ENCODE data around the gene FSCN2.

DNA sequence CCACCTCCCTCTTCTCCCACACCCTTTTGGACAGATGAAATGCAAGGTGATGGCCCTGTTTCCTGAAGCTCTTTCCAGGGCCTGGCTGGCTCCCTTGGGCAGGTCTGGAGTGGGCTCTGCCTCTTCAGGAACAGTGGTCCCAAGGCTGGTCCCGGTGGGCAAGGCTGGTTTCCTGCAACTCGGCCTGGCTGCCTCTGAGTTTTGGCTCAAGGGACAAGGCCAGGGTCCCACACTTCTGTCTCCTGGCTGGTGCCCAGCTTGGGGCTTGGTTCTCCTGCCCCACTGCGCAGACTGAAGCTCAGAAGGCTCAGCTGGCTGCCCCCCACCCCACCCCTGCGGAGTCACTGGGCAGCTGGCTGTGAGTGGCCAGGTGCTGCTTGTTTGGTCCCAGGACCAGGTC, 11.7 kb upstream of the FSCN2 start:
- TF ChIP-seq, protein P1, sequence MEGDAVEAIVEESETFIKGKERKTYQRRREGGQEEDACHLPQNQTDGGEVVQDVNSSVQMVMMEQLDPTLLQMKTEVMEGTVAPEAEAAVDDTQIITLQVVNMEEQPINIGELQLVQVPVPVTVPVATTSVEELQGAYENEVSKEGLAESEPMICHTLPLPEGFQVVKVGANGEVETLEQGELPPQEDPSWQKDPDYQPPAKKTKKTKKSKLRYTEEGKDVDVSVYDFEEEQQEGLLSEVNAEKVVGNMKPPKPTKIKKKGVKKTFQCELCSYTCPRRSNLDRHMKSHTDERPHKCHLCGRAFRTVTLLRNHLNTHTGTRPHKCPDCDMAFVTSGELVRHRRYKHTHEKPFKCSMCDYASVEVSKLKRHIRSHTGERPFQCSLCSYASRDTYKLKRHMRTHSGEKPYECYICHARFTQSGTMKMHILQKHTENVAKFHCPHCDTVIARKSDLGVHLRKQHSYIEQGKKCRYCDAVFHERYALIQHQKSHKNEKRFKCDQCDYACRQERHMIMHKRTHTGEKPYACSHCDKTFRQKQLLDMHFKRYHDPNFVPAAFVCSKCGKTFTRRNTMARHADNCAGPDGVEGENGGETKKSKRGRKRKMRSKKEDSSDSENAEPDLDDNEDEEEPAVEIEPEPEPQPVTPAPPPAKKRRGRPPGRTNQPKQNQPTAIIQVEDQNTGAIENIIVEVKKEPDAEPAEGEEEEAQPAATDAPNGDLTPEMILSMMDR (conservative IDR thresholded peaks at IDR 0.05; ENCODE audit: low read length): no peak
- TF ChIP-seq EZH2phosphoT487 (IDR thresholded peaks at IDR 0.05; ENCODE audit: borderline replicate concordance, low read depth, low read length): no peak

Data from OCI-LY7 (cell line).